GM18507 (cell line): ENCODE data around the gene ZNF735.
"Not testable (repeated sequence)": the region's sequence is repeated elsewhere in the genome, so short reads cannot be mapped to it uniquely, and the experiment has no call there.

Source experiments
- DNase-seq: peaks from one replicate; pipeline ENCODE4 v3.0.0; 2011; ENCODE audit warnings: low read depth; ENCODE audit not compliant: insufficient read length; ENCODE audit errors: extremely low spot score
- FAIRE-seq: peaks from 2 replicates; lab custom pipeline; 2011; peaks lifted over from hg19 to GRCh38; lab: Jason Lieb, UNC

The ZNF735 gene

DNA sequence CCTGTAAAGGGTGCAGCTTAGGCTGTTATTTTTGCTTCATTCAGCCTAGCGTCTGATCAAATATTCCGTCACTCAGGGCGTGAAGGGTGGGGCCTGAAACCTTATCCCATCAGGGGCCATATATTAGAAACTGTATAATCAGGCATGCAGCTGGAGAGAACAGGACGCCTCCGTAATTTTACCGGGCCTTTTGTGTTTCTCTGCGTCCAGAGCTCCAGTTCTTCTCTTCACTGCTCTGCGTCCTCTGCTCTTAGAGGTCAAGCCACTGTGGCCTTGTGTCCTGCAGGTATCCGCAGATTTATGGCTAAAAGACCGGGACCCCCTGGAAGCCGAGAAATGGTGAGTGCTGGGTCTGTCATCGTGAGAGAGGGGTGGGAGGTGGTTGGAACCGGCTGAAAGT lies at the start of gene ZNF735:
TSS of gene ZNF735 (plus strand) at position 301 of the 400 bp plus-strand sequence. CDS start at position 301, 0 bp downstream.
- DNase-seq: no peak
- no peak for FAIRE-seq

DNA sequence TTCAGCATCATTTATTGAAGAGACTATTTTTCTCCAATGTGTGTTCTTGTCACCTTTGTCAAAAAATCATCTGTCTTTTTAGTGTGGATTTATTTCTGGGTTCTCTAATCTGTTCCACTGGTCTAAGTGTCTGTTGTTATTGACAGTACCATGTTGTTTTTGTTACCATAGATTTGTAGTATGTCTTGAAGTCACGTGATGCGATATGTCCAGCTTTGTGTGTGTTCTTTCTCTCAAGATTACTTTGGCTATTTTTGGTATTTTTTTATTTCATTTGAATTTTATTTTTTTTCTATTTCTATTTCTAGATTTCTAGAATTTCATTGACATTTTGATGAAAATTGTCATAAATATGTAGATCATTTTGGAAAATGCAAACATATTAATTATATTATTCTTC lies 36.0 kb upstream of the ZNF735 start:
- FAIRE-seq, DNase-seq: not testable (repeated sequence)

DNA sequence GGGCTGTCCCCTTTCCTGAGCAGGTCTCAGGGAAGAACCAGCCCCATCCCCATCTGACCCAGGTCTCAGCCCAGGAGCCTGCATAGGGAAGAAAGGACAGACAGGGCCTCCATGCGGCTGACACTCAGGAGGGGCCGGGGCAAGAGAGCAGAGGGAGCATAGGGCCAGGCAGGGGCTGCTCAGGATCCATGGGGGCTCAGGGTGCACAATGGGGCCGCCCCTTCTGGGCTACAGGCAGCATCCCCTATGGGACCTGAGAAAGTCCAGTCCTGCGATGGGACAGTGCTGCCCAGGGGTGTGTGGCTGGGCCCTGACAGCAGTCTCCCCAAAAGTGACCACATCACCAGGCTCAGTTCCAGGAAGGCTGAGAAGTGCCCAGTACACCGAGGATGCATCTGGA lies 32.7 kb upstream of the ZNF735 start:
- FAIRE-seq (no peak), DNase-seq (no peak)

DNA sequence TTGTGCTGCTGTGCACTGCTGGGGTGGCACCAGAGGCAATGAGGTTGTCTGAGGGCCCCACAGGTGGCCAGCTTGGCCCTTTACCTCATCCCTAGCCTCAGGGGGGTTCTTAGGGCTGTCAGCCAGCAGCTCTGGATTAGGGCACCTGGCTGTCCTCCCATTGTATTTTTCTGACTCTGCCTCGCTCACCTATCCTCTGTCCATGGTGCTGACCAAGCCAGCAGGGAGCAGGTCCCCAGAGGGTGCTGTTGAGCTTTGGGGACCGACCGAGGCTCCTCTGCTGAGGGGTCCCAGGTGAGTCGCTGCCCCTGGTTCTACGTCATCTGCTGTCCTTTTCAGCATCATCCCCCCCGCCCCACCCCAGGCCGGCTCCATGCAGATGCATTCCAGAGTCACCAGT lies 32.1 kb upstream of the ZNF735 start:
- DNase-seq: no peak

DNA sequence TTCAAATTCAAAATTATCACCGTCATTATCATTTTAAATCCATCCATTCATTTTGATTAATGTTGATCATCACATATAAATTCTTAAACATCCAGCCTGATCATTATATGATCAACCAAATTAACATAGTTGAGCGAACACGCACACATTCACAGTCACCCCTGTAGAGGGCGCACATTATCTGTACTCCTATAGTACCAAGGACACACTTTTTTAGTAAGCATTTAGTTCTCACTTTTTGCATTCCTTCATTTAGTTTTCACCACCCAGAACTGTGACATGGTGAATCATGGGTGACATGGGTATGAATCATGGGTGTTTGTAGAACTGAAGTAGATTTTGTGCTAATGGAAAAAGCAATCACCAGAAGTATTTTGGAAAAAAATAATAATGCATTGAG lies 26.0 kb upstream of the ZNF735 start:
- FAIRE-seq (no peak), DNase-seq (no peak)

More for the DNA sequence above, 32.1 kb upstream of the ZNF735 start:
- FAIRE-seq: no peak

DNA sequence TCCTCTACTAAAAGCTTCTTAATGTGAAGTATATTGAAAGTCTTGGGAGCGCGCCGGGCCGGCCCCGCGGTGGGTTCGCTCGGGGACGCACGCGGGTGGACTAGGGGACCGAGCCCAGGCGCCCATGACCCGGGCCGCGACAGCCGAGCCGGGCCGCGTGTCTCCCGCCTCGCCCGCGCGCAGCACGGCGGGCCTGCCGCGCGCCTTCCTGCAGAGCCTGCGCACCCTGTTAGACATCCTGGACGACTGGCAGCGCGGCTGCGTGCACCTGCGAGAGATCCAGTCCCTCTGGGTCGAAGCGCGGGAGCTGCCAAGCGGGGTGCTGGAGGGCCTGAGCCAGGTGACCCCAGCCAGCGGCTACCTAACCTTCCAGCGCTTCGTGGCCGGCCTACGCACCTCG lies 25.4 kb upstream of the ZNF735 start:
- FAIRE-seq (no peak), DNase-seq (no peak)

DNA sequence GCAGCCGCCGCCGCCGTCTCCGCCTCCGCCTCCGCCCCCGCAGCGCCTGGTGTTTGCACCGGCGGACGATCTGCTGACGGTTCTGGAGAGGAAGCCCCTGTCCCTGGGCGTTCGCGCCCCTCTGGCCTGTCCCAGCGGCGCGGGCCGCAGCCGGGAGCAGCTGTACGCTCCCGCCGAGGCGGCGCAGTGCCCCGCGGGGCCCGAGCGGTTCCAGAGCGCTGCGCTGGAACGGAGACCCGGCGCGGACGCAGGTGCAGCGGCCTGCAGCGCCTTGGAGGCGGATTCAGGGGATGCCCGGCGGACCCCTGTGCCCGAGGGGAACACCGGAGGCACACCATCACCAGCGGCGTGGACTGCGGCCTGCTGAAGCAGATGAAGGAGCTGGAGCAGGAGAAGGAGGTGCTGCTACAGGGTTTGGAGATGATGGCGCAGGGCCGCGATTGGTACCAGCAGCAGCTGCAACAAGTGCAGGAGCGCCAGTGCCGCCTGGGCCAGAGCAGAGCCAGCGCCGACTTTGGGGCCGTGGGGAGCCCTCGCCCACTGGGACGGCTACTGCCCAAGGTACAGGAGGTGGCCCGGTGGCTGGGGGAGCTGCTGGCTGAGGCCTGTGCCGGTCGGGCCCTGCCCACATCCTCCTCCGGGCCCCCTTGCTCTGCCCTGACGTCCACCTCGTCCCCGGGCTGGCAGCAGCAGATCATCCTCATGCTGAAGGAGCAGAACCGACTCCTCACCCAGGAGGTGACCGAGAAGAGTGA lies 24.8 kb upstream of the ZNF735 start:
- no peak for DNase-seq
- FAIRE-seq: no peak

DNA sequence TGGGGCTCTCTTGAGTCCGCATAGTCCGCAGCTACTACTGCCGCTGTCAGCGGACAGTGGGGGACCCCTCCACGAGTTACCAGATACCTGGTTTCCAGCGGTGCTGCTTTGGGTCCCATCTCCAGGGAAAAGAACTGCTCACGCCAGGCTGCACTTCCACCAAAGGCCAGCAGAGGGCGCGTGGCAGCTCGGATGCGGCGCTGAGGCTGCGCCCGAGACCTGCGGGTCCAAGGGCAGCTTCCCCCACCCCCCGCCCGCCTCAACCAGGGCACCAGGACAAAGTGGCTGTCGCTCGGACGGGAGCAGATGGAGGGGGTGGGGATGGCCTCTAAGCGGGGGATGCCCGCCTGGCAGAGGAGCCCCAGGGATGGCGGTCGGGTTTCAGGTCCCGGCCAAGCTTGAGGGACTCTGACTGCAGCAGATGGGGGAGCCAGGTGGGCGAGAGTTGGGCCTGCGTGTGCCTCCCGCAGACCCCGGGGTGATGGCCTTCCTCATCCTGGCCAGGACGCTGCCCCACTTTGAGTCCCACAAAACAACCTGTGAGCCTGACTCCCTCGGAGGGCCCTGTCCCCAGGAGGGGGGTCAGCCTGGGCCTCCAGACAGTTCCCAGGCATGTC lies 23.8 kb upstream of the ZNF735 start:
- no peak for FAIRE-seq
- DNase-seq: no peak

DNA sequence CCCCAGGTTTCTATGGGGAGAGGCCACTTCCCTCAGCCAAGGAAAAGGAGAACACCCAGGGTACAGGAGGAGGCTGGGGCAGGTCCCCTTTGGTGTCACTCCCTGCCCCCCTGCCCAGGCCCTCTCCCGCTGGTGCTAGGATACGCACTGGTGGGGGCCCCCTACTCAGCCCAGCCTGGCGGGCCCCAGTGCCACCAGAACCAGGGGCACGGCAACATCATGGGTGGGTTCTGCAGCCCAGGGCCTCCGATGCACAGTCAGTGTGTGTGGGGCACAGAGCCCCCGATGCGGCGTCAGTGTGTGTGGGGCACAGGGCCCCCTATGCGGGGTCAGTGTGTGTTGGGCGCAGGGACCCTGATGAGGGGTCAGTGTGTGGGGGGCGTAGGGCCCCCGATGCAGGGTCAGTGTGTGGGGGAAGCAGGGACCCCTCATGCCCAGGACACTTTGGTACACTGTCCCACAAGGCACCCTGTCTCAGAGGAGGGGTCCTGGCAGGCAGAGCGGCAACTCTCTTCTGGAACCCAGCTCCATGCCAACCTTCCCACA lies 23.1 kb upstream of the ZNF735 start:
- no peak for FAIRE-seq
- no peak for DNase-seq

DNA sequence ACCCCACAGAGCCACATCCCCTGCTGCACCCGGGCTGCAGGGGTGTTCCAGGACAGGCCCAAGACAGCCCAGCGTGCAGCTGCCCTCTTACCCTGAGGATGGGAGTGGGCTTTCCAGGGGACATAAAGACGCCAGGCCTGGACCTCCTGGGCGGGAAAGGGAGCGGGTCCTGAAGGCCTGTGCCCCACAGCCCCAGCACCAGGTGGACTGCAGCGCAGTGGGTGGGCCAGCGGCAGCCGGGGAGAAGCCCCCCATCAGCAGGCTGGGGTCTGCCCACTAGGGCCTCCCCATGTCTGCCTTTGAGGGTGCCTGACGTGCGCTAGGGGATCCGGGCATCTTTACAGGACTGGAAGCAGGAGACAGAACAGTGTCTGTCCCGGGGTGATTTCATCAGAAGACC lies 22.6 kb upstream of the ZNF735 start:
- FAIRE-seq (no peak), DNase-seq (no peak)

DNA sequence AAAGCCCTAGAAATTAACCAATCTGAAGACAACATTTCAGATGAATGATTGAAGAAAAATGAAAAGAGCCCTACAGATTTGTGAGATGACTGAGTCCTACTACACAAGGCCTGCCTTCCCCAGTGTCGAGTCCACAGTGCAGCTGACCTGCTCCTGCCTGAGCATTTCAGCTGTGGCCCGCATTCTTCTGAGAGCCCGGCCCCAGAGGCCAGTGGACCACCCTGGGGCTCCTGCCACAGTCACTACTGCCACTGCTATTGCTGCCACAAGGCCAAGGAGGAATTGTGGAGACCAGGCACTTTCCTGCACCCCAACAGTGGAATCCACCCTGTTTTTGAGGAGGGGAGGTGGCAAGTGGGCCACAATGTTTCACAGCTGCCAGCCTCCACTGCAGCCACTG lies 19.6 kb upstream of the ZNF735 start:
- FAIRE-seq (no peak), DNase-seq (no peak)

DNA sequence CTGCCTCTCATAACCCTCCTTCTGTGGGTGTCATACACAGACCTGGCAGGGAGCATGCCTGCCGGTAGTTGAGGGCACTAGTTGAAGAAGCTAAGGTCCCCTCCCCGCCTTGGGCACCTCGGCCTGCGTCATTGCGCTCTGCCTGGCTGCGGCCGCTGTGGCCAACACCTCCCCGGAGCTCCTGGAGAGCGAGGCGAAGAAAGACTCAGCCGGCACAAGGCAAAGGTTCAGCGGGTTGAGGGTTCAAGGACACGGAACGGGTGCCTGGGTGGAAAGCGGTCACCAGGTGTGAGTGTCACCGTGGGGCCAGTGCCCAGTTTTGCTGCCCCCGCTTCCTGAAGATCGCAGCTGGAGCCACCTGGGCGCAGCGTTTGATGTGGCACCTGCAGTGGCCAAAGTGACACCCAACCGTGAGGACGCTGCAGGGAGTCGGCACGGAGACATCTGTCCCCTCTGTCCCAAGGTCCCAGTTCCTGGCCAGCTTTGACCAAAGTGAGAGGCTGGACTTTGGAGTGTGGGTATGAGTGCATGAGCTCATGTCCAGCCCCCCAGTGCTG lies 14.8 kb upstream of the ZNF735 start:
- DNase-seq: no peak
- FAIRE-seq: no peak

DNA sequence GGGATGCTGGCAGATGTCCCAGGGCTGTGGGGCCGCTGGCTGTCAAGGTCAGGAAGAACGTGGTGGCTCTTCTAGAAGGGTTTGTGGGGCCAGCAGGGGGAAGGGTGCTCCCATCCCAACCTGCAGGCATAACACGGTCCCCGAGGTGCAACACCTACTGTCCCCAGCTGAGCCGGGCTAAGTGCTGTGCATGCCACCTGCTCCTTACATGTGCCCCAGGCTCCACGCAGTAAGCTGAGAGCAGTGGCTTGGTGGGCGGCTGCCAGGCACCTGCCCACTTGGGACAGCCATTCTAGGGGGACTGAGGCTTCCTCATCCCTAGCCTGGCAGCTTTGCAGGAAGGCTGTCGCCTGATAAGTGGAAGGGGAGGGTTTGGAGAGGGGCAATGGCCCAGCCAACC lies 14.2 kb upstream of the ZNF735 start:
- DNase-seq: no peak
- no peak for FAIRE-seq

DNA sequence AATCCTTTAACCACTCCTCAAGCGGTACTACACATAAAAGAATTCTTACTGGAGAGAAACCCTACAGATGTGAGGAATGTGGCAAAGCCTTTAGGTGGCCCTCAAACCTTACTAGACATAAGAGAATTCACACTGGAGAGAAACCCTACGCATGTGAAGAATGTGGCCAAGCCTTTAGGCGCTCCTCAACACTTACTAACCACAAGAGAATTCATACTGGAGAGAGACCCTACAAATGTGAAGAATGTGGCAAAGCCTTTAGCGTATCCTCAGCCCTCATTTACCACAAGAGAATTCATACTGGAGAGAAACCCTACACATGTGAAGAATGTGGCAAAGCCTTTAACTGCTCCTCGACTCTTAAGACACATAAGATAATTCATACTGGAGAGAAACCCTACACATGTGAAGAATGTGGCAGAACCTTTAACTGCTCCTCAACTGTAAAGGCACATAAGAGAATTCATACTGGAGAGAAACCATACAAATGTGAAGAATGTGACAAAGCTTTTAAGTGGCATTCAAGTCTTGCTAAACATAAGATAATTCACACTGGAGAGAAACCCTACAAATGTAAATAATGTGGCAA lies 12.8 kb downstream of the ZNF735 start:
- not testable (repeated sequence) for DNase-seq, FAIRE-seq

DNA sequence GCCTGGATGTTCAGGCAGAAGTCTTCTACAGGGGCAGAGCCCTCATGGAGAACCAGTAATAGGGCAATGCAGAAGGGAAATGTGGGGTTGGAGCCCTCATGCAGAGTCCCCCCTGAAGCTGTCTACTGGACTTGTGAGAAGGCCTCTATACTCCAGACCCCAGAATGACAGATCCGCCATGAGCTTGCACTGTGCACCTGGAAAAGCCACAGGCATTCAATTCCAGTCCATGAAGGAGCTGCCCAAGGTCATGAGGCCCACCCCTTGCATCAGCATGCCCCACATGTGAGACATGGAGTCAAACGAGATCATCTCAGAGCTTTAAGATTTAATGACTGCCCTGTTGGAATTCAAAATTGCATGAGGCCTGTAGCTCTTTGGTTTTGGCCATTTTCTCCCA lies 16.4 kb downstream of the ZNF735 start:
- no peak for DNase-seq
- no peak for FAIRE-seq

DNA sequence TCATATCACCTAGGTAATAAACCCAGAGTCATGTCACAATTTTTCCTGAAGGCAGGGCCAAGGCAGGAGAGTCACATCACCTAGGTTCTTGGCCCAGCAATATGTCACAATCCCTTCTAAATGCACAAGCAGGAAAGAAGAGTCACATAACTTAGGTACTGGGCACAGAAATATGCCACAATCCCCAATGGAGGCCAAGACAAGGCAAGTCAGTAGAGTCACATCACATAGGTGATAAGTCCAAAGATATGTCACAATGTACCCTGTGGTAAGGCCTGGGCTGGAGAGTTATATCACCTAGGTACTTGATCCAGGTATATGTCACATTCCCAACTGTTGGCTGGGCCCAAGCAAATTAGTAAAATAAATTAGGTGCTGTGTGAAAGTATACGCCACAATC lies 21.2 kb downstream of the ZNF735 start, which contains the start of gene ZNF679:
TSS of gene ZNF679 (plus strand) at position 301 of the 400 bp plus-strand sequence. CDS start 20,644 bp downstream, outside the sequence.
- not testable (repeated sequence) for DNase-seq, FAIRE-seq

DNA sequence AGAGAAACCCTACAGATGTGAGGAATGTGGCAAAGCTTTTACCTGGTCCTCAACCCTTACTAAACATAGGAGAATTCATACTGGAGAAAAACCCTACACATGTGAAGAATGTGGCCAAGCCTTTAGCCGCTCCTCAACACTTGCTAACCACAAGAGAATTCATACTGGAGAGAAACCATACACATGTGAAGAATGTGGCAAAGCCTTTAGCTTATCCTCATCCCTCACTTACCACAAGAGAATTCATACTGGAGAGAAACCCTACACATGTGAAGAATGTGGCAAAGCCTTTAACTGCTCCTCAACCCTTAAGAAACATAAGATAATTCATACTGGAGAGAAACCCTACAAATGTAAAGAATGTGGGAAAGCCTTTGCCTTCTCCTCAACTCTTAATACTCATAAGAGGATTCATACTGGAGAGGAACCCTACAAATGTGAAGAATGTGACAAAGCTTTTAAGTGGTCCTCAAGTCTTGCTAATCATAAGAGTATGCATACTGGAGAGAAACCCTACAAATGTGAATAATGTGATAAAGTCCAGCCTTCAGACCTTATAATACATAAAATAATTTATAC lies 59.4 kb downstream of the ZNF735 start:
- FAIRE-seq (no peak), DNase-seq (no peak)
